Measurements from ENCODE around the gene ODAD3.

GRCh38 chr19:11448923-11449554 lies 14.1 kb upstream of the ODAD3 start:
- TF ChIP-seq REST (IDR thresholded peaks at IDR 0.05; ENCODE audit: insufficient replicate concordance, low read depth) (no peak), CTCF (IDR thresholded peaks at IDR 0.05; ENCODE audit: insufficient read depth, low read length) (no peak), POLR2AphosphoS5 (IDR thresholded peaks at IDR 0.05; ENCODE audit: low read depth) (no peak), GABPA (IDR thresholded peaks at IDR 0.05; ENCODE audit: low read depth) (no peak)

Measured in HL-60 (cell line).